Effector memory CD4-positive, alpha-beta T cell (primary cell): Measurements from ENCODE around the gene GSX1.
"Not testable (repeated sequence)": the region's sequence is repeated elsewhere in the genome, so short reads cannot be mapped to it uniquely, and the experiment has no call there.

Source experiments
- DNase-seq, 3 donors: peaks; one replicate each; pipeline ENCODE4 v3.0.0-alpha.2; 2020
- H3K27ac ChIP-seq: 2 replicates; pipeline ENCODE4 v1.7.0; 2013; ENCODE audit warnings: mild to moderate bottlenecking, low read length, moderate library complexity; ENCODE audit not compliant: insufficient read depth, poor library complexity, severe bottlenecking
- H3K27me3 ChIP-seq: replicated peaks from 2 replicates; pipeline ENCODE4 v1.7.0; 2013; ENCODE audit warnings: mild to moderate bottlenecking, low read length; ENCODE audit not compliant: insufficient read depth, control insufficient read depth, poor library complexity, severe bottlenecking
- H3K36me3 ChIP-seq: 2 replicates; pipeline ENCODE4 v1.7.0; 2013; ENCODE audit warnings: mild to moderate bottlenecking, low read length, moderate library complexity; ENCODE audit not compliant: control insufficient read depth, insufficient read depth
- H3K4me1 ChIP-seq: 2 replicates; pipeline ENCODE4 v1.7.0; 2013; ENCODE audit warnings: low read length, mild to moderate bottlenecking; ENCODE audit not compliant: control insufficient read depth, insufficient read depth, poor library complexity, severe bottlenecking
- H3K4me3 ChIP-seq: 2 replicates; pipeline ENCODE4 v1.7.0; 2013; ENCODE audit warnings: low read length, low read depth, mild to moderate bottlenecking; ENCODE audit not compliant: insufficient read depth, poor library complexity, severe bottlenecking
- H3K9me3 ChIP-seq: 2 replicates; pipeline ENCODE4 v1.7.0; 2013; ENCODE audit warnings: mild to moderate bottlenecking, low read length, moderate library complexity; ENCODE audit not compliant: control insufficient read depth
- total RNA-seq, 3 donors: gene quantifications; one replicate each; lab custom pipeline; 2026; lab: John Stamatoyannopoulos, UW

The GSX1 gene
- total RNA-seq = 0 reads per million in 3 donors

- peak in 1 of 3 donors; percentile 6 for DNase-seq
- Histone ChIP-seq H3K27ac (no peak within 1 kb of the TSS), H3K9me3 (no peaks in the 10 kb centered on the region), H3K36me3 (no peaks in the 10 kb centered on the region), H3K27me3 (peaks cover 80% of the 10 kb centered on the region), H3K4me1 (peaks cover 38% of the 10 kb centered on the region), H3K4me3 (peak within 1 kb of the TSS; percentile 61)
Measured at GRCh38 chr13:27792393-27793218, at the start of gene GSX1. Gene GSX1 (plus strand): TSS chr13:27792483. CDS start chr13:27792691, 208 bp downstream.

GRCh38 chr13:27744801-27745200, 47.5 kb upstream of the GSX1 start:
- no peak overlapping the region for H3K27ac ChIP-seq
- no peaks in the 10 kb centered on the region for H3K27me3 ChIP-seq
- H3K36me3 ChIP-seq = no peaks in the 10 kb centered on the region
- no peak for DNase-seq
- no peak overlapping the region for H3K4me3 ChIP-seq
- no peaks in the 10 kb centered on the region for H3K4me1 ChIP-seq
- H3K9me3 ChIP-seq = no peaks in the 10 kb centered on the region

GRCh38 chr13:27745301-27745700, 47.0 kb upstream of the GSX1 start:
- Histone ChIP-seq H3K27me3 (no peaks in the 10 kb centered on the region), H3K36me3 (no peaks in the 10 kb centered on the region), H3K4me1 (no peaks in the 10 kb centered on the region), H3K9me3 (no peaks in the 10 kb centered on the region), H3K27ac (no peak overlapping the region), H3K4me3 (no peak overlapping the region)
- DNase-seq = no peak

GRCh38 chr13:27748143-27748542, 44.1 kb upstream of the GSX1 start:
- H3K36me3 ChIP-seq, H3K4me1 ChIP-seq, H3K9me3 ChIP-seq, H3K27ac ChIP-seq, DNase-seq, H3K27me3 ChIP-seq, H3K4me3 ChIP-seq: not testable (repeated sequence)

- Histone ChIP-seq H3K27me3 (no peaks in the 10 kb centered on the region), H3K9me3 (peaks cover 5% of the 10 kb centered on the region), H3K36me3 (no peaks in the 10 kb centered on the region), H3K27ac (no peak overlapping the region), H3K4me1 (no peaks in the 10 kb centered on the region), H3K4me3 (no peak overlapping the region)
- DNase-seq = no peak
Measured at GRCh38 chr13:27751953-27752532, 40.2 kb upstream of the GSX1 start.

GRCh38 chr13:27765650-27766049, 26.6 kb upstream of the GSX1 start:
- H3K4me1 ChIP-seq = no peaks in the 10 kb centered on the region
- H3K9me3 ChIP-seq = no peaks in the 10 kb centered on the region
- no peaks in the 10 kb centered on the region for H3K36me3 ChIP-seq
- no peak overlapping the region for H3K4me3 ChIP-seq
- H3K27me3 ChIP-seq = no peaks in the 10 kb centered on the region
- DNase-seq = no peak
- no peak overlapping the region for H3K27ac ChIP-seq

- Histone ChIP-seq H3K27me3 (no peaks in the 10 kb centered on the region), H3K4me3 (no peak overlapping the region), H3K27ac (no peak overlapping the region), H3K4me1 (no peaks in the 10 kb centered on the region), H3K36me3 (no peaks in the 10 kb centered on the region), H3K9me3 (no peaks in the 10 kb centered on the region)
- no peak for DNase-seq
Measured at GRCh38 chr13:27770809-27771208, 21.5 kb upstream of the GSX1 start.

- no peaks in the 10 kb centered on the region for H3K36me3 ChIP-seq
- no peak overlapping the region for H3K27ac ChIP-seq
- DNase-seq = no peak
- no peaks in the 10 kb centered on the region for H3K4me1 ChIP-seq
- H3K27me3 ChIP-seq = peaks cover 3% of the 10 kb centered on the region
- no peaks in the 10 kb centered on the region for H3K9me3 ChIP-seq
- no peak overlapping the region for H3K4me3 ChIP-seq
Measured at GRCh38 chr13:27772651-27773425, 19.4 kb upstream of the GSX1 start.

- peaks cover 3% of the 10 kb centered on the region for H3K27me3 ChIP-seq
- no peak overlapping the region for H3K4me3 ChIP-seq
- H3K27ac ChIP-seq = no peak overlapping the region
- H3K36me3 ChIP-seq = no peaks in the 10 kb centered on the region
- DNase-seq = no peak
- H3K9me3 ChIP-seq = no peaks in the 10 kb centered on the region
- H3K4me1 ChIP-seq = no peaks in the 10 kb centered on the region
Measured at GRCh38 chr13:27774169-27774568, 18.1 kb upstream of the GSX1 start.

GRCh38 chr13:27774651-27775050, 17.6 kb upstream of the GSX1 start:
- no peaks in the 10 kb centered on the region for H3K9me3 ChIP-seq
- no peak for DNase-seq
- H3K4me3 ChIP-seq = no peak overlapping the region
- H3K27ac ChIP-seq = no peak overlapping the region
- peaks cover 3% of the 10 kb centered on the region for H3K27me3 ChIP-seq
- no peaks in the 10 kb centered on the region for H3K36me3 ChIP-seq
- no peaks in the 10 kb centered on the region for H3K4me1 ChIP-seq
